HEK293 (cell line): ENCODE measurements around the gene TSR3.

ENCODE experiments used
- CTCF ChIA-PET: fragments of 350-600 bp; formaldehyde crosslinking; extraction: SDS; loops from one replicate; lab custom pipeline; 2021; ENCODE audit warnings: antibody characterized with exemption; lab: Yijun Ruan, JAX
- POLR2A ChIA-PET: fragments of 300-600 bp; formaldehyde crosslinking; extraction: SDS; loops from one replicate; lab custom pipeline; 2020; ENCODE audit warnings: antibody characterized with exemption, inconsistent platforms; lab: Yijun Ruan, JAX
- H3K27ac ChIP-seq: fragments of 200-500 bp; sonication (Bioruptor generic); 2 replicates; pipeline ENCODE4 v1.5.1; 2014; ENCODE audit warnings: low read depth, low read length, control low read depth, inconsistent platforms; ENCODE audit errors: extremely low read depth
- H3K36me3 ChIP-seq, 2 experiments: fragments of 200-500 bp in 1 of 2; sonication (Bioruptor generic) in 1 of 2; 1 replicate in 1 of 2; 2 replicates in 1 of 2; pipeline ENCODE4 v1.5.1; 2014 to 2017; ENCODE audit warnings: inconsistent platforms in 2 of 2, low read length in 2 of 2; ENCODE audit not compliant: control insufficient read depth in 2 of 2, insufficient read depth in 1 of 2
- H3K4me1 ChIP-seq: fragments of 200-500 bp; sonication (Bioruptor generic); 2 replicates; pipeline ENCODE4 v1.5.1; 2014; ENCODE audit warnings: mild to moderate bottlenecking, low read length, inconsistent platforms; ENCODE audit not compliant: control insufficient read depth, insufficient read depth
- H3K4me3 ChIP-seq: 2 replicates; pipeline ENCODE4 v1.5.1; 2011; ENCODE audit warnings: low read depth, mild to moderate bottlenecking, control low read depth, low read length, moderate library complexity
- H3K9me3 ChIP-seq: fragments of 200-500 bp; sonication (Bioruptor generic); 2 replicates; pipeline ENCODE4 v1.5.1; 2014; ENCODE audit warnings: low read depth, low read length, inconsistent platforms; ENCODE audit not compliant: control insufficient read depth, insufficient read depth
- GLI2 ChIP-seq: fragments of 450-650 bp; formaldehyde crosslinking; IDR thresholded peaks from 2 replicates; pipeline ENCODE4; 2017; ENCODE audit warnings: missing biosample characterization, missing genetic modification characterization, low read depth, borderline replicate concordance
- HOXD13 ChIP-seq: sonication (generic); formaldehyde crosslinking; IDR thresholded peaks from 2 replicates; pipeline ENCODE4 v1.8.0; 2022; ENCODE audit warnings: missing genetic modification reagents, borderline replicate concordance
- KLF9 ChIP-seq: fragments of 450-650 bp; formaldehyde crosslinking; IDR thresholded peaks from 2 replicates; pipeline ENCODE4 v1.5.1; 2016; ENCODE audit warnings: missing biosample characterization, missing genetic modification characterization, low read depth
- OSR2 ChIP-seq: fragments of 450-650 bp; formaldehyde crosslinking; IDR thresholded peaks from 2 replicates; pipeline ENCODE4 v1.5.1; 2016; ENCODE audit warnings: missing biosample characterization, missing genetic modification characterization
- PATZ1 ChIP-seq: fragments of 450-650 bp; formaldehyde crosslinking; IDR thresholded peaks from 2 replicates; pipeline ENCODE4 v1.5.1; 2016; ENCODE audit warnings: missing biosample characterization, missing genetic modification characterization
- SCRT1 ChIP-seq: fragments of 450-650 bp; formaldehyde crosslinking; IDR thresholded peaks from 2 replicates; pipeline ENCODE4 v1.5.1; 2016; ENCODE audit warnings: missing biosample characterization, missing genetic modification characterization, borderline replicate concordance
- SCRT2 ChIP-seq: fragments of 450-650 bp; formaldehyde crosslinking; IDR thresholded peaks from 2 replicates; pipeline ENCODE4 v1.5.1; 2016; ENCODE audit warnings: missing biosample characterization, missing genetic modification characterization
- SP2 ChIP-seq: fragments of 450-650 bp; formaldehyde crosslinking; IDR thresholded peaks from 2 replicates; pipeline ENCODE4 v1.5.1; 2016; ENCODE audit warnings: missing biosample characterization, missing genetic modification characterization
- TSHZ1 ChIP-seq: fragments of 450-650 bp; formaldehyde crosslinking; IDR thresholded peaks from 2 replicates; pipeline ENCODE4 v1.5.1; 2016; ENCODE audit warnings: missing biosample characterization, missing genetic modification characterization, borderline replicate concordance
- ZFHX2 ChIP-seq: fragments of 450-650 bp; formaldehyde crosslinking; conservative IDR thresholded peaks from 2 replicates; pipeline ENCODE4 v1.5.1; 2016; ENCODE audit warnings: missing biosample characterization, missing genetic modification characterization
- ZNF10 ChIP-seq: fragments of 450-650 bp; formaldehyde crosslinking; IDR thresholded peaks from 2 replicates; pipeline ENCODE4 v1.5.1; 2017; ENCODE audit warnings: missing biosample characterization, missing genetic modification characterization
- ZNF114 ChIP-seq: fragments of 450-650 bp; formaldehyde crosslinking; IDR thresholded peaks from 2 replicates; pipeline ENCODE4 v1.5.0; 2017; ENCODE audit warnings: missing biosample characterization, missing genetic modification characterization
- ZNF24 ChIP-seq: fragments of 450-650 bp; formaldehyde crosslinking; IDR thresholded peaks from 2 replicates; pipeline ENCODE4 v1.5.1; 2016; ENCODE audit warnings: missing biosample characterization, missing genetic modification characterization
- ZNF544 ChIP-seq: fragments of 450-650 bp; formaldehyde crosslinking; IDR thresholded peaks from 2 replicates; pipeline ENCODE4 v1.5.0; 2017; ENCODE audit warnings: missing biosample characterization, missing genetic modification characterization
- ZNF580 ChIP-seq: fragments of 450-650 bp; formaldehyde crosslinking; IDR thresholded peaks from 2 replicates; pipeline ENCODE4 v1.5.1; 2016; ENCODE audit warnings: missing biosample characterization, missing genetic modification characterization
- ZNF645 ChIP-seq: fragments of 450-650 bp; formaldehyde crosslinking; IDR thresholded peaks from 2 replicates; pipeline ENCODE4; 2016; ENCODE audit warnings: missing biosample characterization, missing genetic modification characterization
- ZSCAN16 ChIP-seq: fragments of 450-650 bp; formaldehyde crosslinking; IDR thresholded peaks from 2 replicates; pipeline ENCODE4 v1.5.1; 2016; ENCODE audit warnings: missing biosample characterization, missing genetic modification characterization
- ZSCAN5A ChIP-seq: fragments of 450-650 bp; formaldehyde crosslinking; IDR thresholded peaks from 2 replicates; pipeline ENCODE4 v1.5.1; 2016; ENCODE audit warnings: missing biosample characterization, missing genetic modification characterization

Gene TSR3

GRCh38 chr16:1311738-1312466 lies 39.8 kb downstream of the TSR3 start:
- Histone ChIP-seq H3K36me3 (peaks cover 6 to 60% of the 10 kb centered on the region in 2 experiments; a peak in 2 of 3 replicates), H3K9me3 (no peaks in the 10 kb centered on the region), H3K4me1 (peaks cover 8% of the 10 kb centered on the region), H3K4me3 (peak overlapping the region; percentile 81), H3K27ac (peak overlapping the region; percentile 41)
- ChIA-PET CTCF (interaction anchor here (2.7 kb wide), 1 partner anchor 11 kb away, joined by 12 read pairs; no protein-coding TSS in a partner anchor), POLR2A (interaction anchor here (2.4 kb wide), 1 partner anchor 14 kb away, joined by 7 read pairs; no protein-coding TSS in a partner anchor)
- TF ChIP-seq PATZ1 (tag by site-specific recombination) = no peak
- no peak for TF ChIP-seq GLI2 (tag by site-specific recombination)
- TF ChIP-seq SP2 (tag by site-specific recombination) = peak; percentile 26
- TF ChIP-seq ZNF580 (tag by site-specific recombination) = no peak
- no peak for TF ChIP-seq ZFHX2
- no peak for TF ChIP-seq ZNF544
- TF ChIP-seq ZNF645 = no peak
- no peak for TF ChIP-seq ZNF24 (tag by site-specific recombination)
- peak; percentile 94 for TF ChIP-seq ZNF10 (tag by site-specific recombination)
- no peak for TF ChIP-seq TSHZ1 (tag by site-specific recombination)

GRCh38 chr16:1311212-1311737 lies 40.4 kb downstream of the TSR3 start:
- peak overlapping the region; percentile 81 for H3K4me3 ChIP-seq
- POLR2A ChIA-PET = interaction anchor here (2.4 kb wide), 1 partner anchor 15 kb away, joined by 7 read pairs; no protein-coding TSS in a partner anchor
- no peaks in the 10 kb centered on the region for H3K9me3 ChIP-seq
- TF ChIP-seq ZSCAN16 (tag by site-specific recombination) (no peak), KLF9 (tag by site-specific recombination) (peak; percentile 43; the same call in 1 of the 2 replicates), OSR2 (peak; percentile 19; the same call in 1 of the 2 replicates), HOXD13 (CRISPR knock-in tag) (no peak), SCRT2 (tag by site-specific recombination) (peak; percentile 84), SCRT1 (tag by site-specific recombination) (peak; percentile 79; the same call in 1 of the 2 replicates), ZNF645 (no peak), ZNF114 (tag by site-specific recombination) (no peak), ZSCAN5A (tag by site-specific recombination) (no peak)
- TF ChIP-seq, all 188 proteins: peak for 4
- peaks cover under 1 to 53% of the 10 kb centered on the region in 2 experiments; a peak in 1 of 3 replicates for H3K36me3 ChIP-seq
- peak overlapping the region; percentile 8; the same call in 1 of the 2 replicates for H3K27ac ChIP-seq
- CTCF ChIA-PET = interaction anchor here (2.7 kb wide), 1 partner anchor 10 kb away, joined by 12 read pairs; no protein-coding TSS in a partner anchor
- peaks cover 8% of the 10 kb centered on the region for H3K4me1 ChIP-seq
